Activated CD8-positive, alpha-beta memory T cell treated with anti-CD3 and anti-CD28 coated beads for 4 hours (primary cell): ENCODE results near the gene AP4E1.
"Not testable (repeated sequence)": the region's sequence is repeated elsewhere in the genome, so short reads cannot be mapped to it uniquely, and the experiment has no call there.

Experiments used
- DNase-seq, 2 donors: peaks; one replicate each; pipeline ENCODE4 v3.0.0-alpha.2; 2020; ENCODE audit warnings: low read depth in 2 of 2

AP4E1 gene

GRCh38 chr15:51023499-51023898 lies 115.0 kb downstream of the AP4E1 start:
- DNase-seq, result no peak

GRCh38 chr15:51024735-51025453 lies 116.4 kb downstream of the AP4E1 start:
- DNase-seq, result no peak

GRCh38 chr15:51025454-51025846 lies 117.0 kb downstream of the AP4E1 start:
- DNase-seq, result no peak

- DNase-seq, result no peak
Observed at GRCh38 chr15:51030649-51031316, 122.3 kb downstream of the AP4E1 start.

GRCh38 chr15:51037474-51037873 lies 129.0 kb downstream of the AP4E1 start:
- DNase-seq, result not testable (repeated sequence)

- DNase-seq, result no peak
Observed at GRCh38 chr15:51038162-51038973, 129.9 kb downstream of the AP4E1 start.

- DNase-seq, result no peak
Observed at GRCh38 chr15:51038974-51039319, 130.5 kb downstream of the AP4E1 start.

- DNase-seq, result no peak
Observed at GRCh38 chr15:51044037-51044727, 135.7 kb downstream of the AP4E1 start.

GRCh38 chr15:51046016-51046415 lies 137.5 kb downstream of the AP4E1 start:
- DNase-seq, result no peak

- DNase-seq, result no peak
Observed at GRCh38 chr15:51046799-51047449, 138.4 kb downstream of the AP4E1 start.

GRCh38 chr15:51048308-51048707 lies 139.8 kb downstream of the AP4E1 start:
- DNase-seq, result no peak

GRCh38 chr15:51049081-51049480 lies 140.6 kb downstream of the AP4E1 start:
- no peak for DNase-seq

- no peak for DNase-seq
Observed at GRCh38 chr15:51051776-51052175, 143.3 kb downstream of the AP4E1 start.

- DNase-seq, result no peak
Observed at GRCh38 chr15:51053571-51053970, 145.1 kb downstream of the AP4E1 start.

- no peak for DNase-seq
Observed at GRCh38 chr15:51054535-51054934, 146.1 kb downstream of the AP4E1 start.
